Measurements from ENCODE around the gene PTPRA.
"Not testable (repeated sequence)": the region's sequence is repeated elsewhere in the genome, so short reads cannot be mapped to it uniquely, and the experiment has no call there.

PTPRA gene

DNA sequence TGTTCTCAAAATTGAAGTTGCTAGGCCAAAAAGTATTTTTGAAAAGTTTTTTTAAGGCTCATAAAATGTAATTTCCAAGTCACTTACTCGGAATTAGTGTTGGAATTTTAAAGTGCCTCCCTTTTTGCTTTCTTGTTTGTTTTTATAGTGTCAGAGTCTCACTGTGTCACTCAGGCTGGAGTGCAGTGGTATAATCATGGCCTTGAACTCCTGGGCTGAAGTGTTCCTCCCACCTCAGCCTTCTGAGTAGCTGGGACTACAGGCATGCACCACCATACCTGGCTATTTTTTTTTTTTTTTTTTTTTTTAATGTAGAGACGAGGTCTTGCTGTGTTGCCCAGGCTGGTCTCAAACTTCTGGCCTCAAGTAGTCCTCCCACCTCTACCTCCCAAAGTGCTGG is 130.1 kb downstream of the PTPRA start:
- DNase-seq (ENCODE audit: low read depth): no peak

DNA sequence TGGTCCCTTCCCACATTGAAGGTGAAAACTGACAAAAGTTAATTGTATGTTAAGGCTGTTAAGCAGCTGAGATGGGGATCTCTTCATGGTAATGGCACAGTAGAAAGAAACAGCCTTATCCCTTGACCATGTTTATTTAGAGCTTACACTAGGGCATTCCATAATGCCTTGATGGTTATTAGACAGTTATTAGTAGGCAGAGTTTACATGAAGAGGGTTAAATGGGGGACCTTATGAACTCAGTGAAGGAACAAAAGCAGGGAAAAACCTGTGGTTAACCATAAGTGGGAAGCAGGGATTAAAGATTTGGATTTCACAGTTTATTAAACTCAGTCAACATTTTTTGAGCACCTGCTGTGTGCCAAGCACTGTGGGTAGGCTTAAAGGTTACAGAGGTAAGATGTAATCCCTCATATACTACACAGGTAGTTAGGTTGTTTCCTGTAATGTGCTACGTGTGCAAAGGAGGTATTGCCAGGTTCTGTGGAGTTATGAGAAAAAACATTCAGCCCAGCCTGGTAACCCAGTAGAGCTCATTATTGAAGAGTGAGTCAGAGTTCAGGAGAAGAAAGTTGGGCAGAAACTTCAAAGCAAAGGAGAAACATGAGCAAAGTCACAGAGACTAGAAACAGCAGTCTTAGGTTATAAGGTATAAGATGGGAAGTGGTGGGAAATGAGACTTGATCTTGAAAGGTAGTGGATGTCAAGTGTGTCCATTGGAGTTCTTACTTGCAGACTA is 137.9 kb downstream of the PTPRA start:
- no peak for DNase-seq (ENCODE audit: low read depth)

DNA sequence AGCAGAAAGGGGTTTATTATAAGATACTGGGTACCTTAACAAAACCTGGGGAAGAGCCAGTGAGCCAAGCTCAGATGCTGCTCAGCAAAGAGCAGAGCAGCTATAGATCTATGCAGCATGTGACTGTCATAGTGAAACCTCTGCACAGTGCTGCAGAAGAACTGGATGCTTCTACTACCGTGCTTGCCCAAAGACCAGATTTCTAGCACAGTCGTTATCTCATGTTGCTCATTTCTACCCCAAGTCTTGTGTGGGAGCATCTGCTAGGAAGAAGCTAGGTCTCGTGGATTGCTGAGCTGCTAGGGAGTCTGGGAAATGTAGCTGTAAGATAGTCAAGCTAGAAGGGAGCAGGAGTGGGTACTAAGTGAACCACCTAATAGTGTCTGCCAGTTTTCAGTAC is 138.5 kb downstream of the PTPRA start:
- DNase-seq (ENCODE audit: low read depth): peak; percentile 23

DNA sequence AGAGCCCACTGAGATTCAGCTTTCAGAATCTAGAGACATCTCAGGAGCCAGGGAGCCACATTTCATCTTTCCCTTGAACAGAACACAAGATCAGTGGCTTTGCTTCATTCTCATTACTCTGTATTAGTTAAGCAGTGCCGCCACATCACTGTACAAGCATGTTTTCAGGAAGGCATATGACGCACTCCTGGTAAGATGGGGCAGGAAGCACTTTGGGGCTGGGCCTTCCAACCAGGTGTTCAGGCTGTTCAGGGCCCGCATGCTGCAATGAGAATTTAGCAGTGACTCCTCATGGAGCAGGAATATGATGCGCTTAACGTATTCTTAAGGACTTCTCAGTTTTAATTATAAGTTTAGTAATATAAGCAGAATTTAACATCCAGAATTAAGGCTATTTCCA is 140.5 kb downstream of the PTPRA start:
- no peak for DNase-seq (ENCODE audit: low read depth)

DNA sequence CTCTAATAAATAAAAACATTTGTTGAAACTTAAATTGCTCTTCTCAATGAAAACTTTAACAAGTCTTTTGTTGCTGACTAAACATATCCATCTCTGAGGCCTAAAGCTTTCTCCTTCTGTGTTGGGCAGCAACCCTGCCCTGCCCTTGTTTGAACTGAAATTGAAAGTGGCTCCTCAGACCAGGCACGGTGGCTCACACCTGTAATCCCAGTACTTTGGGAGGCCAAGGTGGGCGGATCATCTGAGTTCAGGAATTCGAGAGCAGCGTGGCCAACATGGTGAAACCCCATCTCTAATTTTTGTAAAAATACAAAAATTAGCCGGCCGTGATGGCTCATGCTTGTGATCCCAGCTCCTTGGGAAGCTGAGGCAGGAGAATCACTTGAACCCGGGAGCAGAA is 140.9 kb downstream of the PTPRA start:
- DNase-seq (ENCODE audit: low read depth): peak; percentile 38

DNA sequence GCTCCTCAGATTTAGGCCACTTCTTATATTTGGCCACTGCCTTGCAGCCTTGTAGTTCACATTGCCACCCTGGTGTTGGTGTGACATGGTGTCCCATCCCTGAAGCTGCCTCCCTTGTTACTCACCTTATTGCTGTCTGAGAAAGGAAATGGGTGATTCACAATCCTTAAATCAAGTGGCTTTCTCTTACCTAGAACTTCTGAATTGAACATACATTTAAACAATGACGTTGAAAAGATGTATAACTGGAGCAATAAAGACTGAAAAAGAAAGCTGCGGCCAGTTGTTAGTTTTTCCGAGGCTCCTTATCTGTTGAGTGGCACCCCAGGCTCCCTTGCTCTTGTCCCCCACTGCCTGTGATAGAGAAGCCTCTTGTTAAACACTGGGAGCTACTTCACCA is 141.4 kb downstream of the PTPRA start:
- DNase-seq (ENCODE audit: low read depth): peak; percentile 43

DNA sequence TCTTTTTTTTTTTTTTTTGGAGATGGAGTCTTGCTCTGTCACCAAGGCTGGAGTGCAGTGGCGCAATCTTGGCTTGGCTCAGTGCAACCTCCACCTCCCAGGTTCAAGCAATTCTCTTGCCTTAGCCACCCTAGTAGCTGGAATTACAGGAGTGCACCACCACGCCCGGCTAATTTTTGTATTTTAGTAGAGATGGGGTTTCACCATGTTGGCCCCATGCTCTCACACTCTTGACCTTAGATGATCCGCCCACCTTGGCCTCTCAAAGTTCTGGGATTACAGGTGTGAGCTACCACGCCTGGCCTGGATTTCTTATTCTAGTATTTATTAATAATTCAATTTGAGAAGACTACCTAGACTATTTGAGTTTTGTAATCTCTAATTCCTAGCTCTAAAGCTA is 142.0 kb downstream of the PTPRA start:
- peak; percentile 23 for DNase-seq (ENCODE audit: low read depth)

DNA sequence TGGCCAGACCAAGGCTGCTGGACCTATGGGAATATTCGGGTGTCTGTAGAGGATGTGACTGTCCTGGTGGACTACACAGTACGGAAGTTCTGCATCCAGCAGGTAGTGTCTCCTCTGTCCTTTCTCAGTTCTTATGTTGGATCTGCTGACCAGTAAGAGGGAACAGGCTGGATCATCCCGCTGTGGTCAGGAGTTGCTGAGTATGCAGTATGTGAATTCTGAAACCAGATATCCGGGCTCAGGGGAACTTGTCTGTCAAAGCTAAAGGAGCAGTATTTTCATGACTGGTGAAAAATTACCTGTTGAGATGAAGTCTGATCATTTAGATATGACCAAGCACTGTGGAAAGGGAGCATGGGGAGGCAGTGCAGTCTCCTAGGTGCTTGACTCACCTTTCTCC is 148.0 kb downstream of the PTPRA start:
- no peak for DNase-seq (ENCODE audit: low read depth)

DNA sequence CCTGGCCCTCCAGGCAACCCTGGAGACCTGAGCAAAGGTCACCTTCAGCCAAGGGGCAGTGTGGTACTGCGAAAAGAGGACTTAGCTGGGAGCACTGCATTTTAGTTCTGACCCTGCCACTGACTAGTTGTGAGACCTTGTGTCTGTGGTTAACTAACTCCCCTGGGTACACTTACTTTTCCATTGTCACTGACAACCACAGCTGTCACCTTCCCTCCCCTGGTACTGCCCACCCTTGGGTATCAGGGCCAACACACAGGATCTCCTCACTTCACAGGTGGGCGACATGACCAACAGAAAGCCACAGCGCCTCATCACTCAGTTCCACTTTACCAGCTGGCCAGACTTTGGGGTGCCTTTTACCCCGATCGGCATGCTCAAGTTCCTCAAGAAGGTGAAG is 148.5 kb downstream of the PTPRA start:
- no peak for DNase-seq (ENCODE audit: low read depth)

DNA sequence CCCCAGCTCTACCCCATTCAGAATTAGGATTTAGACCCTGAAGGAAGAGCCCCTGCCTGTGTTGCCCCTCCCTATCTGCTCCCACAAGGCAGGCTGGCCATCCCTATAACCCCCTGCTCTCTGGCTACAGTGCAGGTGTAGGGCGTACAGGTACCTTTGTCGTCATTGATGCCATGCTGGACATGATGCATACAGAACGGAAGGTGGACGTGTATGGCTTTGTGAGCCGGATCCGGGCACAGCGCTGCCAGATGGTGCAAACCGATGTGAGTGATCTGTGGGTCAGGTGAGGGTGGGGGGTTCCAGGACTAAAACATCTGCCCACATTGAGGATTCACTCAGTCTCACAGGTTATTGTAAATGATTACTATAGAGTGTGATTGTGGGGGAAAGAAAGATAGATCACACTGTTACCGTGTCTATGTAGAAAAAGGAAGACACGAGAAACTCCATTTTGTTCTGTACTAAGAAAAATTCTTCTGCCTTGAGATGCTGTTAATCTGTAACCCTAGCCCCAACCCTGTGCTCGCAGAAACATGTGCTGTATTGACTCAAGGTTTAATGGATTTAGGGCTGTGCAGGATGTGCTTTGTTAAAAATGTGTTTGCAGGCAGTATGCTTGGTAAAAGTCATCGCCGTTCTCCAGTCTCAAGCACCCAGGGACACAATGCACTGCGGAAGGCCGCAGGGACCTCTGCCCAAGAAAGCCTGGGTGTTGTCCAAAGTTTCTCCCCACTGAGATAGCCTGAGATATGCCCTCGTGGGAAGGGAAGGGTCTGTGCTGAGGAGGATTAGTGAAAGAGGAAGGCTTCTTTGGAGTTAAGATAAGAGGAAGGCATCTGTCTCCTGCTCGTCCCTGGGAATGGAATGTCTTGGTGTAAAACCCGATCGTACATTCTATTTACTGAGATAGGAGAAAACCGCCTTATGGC is 149.5 kb downstream of the PTPRA start:
- not testable (repeated sequence) for DNase-seq (ENCODE audit: low read depth)

DNA sequence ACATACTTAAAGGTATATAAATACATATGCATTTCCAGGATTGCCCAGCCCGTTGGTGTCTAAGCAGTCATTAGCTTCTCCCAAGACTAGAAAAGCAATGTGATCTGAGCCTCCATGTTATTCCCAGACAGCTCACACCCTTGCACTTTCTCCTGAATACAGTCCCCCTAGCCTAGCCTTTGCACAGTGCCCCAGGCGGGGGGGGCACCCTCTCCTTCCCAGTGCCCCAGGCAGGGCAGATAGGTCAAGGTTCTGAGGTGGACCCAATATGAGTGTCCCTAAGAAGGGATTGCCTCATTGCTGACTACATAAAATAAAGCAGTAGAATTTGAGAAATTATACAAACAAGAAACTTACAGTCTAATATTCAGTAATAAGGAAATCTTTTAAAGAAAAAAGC is 154.7 kb downstream of the PTPRA start:
- DNase-seq (ENCODE audit: low read depth): no peak

DNA sequence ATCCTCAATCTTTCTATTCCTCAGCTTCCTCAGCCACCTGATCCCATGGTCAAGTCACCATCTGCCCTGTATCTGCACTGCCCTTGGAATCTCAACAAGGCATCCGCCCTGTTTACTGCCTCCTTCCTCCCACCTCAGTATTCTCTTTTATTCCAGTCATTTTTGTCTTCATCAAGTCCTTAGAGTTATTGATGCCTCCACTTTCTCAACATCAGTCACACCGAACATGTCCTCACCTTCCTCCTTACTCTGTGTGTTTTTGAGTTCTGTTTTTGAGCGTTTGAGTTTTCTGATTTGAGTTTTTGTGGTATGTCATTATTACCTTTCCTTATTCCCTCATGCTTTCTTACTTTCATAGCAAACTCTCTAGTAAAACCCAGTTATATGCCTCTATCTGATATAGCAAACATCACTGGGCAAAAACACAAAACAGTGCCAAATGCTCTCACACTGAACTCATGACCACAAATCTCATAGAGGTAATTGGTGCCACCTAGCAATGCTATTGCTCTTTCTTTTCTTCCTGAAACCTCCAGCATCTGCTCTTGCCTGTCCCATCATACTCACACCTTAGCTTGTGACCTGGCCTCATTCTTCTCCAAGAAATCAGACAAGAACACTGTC is 158.4 kb downstream of the PTPRA start:
- DNase-seq (ENCODE audit: low read depth): no peak

DNA sequence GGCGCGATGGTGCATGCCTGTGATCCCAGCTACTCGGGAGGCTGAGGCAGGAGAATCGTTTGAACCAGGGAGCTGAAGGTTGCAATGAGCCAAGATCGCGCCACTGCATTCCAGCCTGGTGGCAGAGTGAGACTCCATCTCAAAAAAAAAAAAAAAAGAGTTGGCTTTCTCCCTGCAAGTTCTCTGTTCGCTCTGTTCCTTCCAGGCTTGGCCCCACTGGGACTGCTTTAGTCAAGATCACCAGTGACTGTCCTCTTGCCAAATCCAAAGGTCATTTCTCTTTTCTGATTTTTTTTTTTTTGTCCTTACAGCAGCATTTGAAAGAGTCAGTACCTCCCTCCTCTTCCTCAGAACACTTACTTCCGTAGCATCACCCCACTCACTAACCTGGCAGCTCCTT is 159.3 kb downstream of the PTPRA start:
- no peak for DNase-seq (ENCODE audit: low read depth)

DNA sequence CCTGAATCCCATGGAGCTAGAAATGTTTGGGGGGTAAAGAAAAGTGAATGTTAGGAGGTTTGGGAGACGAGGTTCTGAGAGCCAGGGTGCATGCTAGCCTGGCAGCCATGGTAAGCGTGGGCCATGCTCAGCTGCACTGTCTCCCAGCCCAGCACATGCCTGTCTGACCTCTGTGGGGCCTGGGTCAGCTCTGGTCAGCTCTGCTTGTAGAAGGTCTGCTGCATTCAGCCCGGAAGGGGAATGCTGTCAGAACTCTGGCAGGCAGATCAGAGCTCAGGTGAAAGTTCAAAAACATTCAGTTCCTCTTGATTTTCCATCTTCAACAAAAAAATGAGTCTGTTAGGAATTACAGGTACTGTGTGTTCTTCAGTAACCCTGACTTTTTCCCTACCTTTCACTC is 164.4 kb downstream of the PTPRA start:
- DNase-seq (ENCODE audit: low read depth): no peak

DNA sequence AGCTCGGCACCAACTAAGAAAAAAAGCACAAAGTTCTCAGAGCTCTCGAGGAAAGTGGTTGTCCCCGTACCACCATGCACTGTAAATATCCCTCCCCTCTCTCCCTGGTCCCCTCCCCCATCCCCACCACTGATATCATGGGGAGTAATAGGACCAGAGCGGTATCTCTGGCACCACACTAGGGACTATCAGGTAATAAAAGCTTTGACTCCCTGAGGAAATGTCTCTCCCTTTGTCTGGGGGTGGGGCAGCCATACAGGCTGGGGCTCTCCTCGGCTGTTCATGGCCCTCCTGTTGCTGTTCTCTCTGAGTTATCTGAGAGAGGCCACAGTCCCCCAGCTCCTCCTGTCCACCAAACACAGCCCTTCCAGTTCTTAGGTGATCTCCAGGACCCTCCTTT is 165.2 kb downstream of the PTPRA start:
- DNase-seq (ENCODE audit: low read depth): no peak

DNA sequence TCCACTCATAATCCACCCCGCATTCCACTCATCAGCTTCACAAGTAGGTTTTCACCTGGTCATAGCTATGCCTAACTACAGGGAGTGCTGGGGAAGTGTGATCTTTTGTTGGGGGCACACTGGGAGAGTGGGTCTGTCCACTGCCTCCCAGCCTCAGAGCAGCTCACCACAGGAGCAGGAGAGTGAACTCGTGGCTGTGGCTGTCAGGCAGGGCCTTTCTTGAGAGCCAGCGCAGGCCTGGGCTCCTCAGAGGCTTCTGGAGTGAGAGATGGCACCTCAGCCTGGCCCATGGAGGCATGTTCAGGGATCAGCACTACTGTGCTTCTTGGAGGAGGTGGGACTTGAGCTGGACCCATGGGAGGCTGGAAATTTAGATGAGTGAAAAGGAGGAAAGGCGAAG is 166.1 kb downstream of the PTPRA start:
- no peak for DNase-seq (ENCODE audit: low read depth)

DNA sequence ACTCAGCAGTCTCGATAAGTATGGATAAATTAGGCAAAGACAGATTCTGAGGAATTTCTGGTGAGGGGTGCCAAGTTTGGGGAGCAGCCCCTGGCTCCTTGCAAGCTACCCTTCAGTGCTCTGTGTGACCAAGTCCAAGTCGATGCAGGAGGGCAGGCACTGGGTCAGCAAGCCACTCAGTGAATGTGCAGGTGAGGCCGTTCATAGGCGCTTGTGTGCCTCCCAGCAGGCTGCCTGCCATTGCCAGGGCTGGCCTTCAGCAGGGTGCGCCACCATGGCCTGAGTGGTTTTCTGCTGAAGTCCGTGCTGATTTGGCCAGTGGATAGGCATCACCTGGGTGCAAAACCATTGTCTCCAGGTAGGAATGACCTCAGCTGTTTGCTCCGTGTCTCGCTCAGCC is 166.8 kb downstream of the PTPRA start:
- no peak for DNase-seq (ENCODE audit: low read depth)

DNA sequence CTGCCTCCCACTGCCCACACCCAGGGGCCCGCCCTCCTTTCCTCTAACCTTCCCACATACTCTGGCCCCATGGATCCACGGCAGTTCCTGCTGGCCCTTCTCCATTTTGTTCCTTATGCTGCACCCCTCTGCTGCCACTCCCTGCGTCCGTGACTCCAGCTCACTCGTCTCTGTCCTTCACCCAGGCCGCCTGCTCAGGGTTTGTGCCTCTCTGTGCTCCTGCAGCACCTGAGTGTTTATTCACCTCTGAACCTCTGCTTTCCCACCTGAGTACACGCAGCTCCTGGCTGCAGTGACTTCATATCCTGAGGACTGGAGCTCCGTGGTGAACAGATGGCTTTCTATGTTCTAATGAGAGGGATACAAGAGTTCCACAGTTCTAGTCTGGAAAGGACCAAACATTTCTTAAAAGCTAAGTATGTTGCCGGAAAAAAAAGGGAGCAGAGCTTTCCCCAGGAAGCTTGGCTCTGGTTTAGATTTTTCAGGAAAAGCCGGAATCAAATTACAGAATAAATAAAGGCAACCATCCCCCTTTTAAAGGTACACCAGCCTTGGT is 168.7 kb downstream of the PTPRA start:
- no peak for DNase-seq (ENCODE audit: low read depth)

DNA sequence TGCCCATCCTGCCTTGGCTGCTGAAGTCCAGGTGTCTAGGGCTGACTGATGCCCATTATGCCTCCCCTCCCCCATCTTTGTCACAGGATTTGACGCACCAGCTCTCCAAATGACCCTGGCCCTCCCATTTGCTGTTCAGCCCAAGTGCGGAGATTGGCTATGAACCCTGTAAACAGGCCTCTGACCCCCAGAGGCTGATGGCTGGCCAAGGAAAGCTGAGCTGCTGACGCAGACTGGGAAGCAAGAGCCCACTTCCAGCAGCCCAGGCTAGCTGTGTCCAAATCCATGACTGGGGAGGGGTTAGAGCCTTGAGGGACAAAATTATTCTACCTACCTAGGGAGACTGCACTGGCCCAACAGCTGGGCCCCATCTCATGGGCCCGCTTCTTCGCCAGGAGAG is 169.3 kb downstream of the PTPRA start:
- no peak for DNase-seq (ENCODE audit: low read depth)

DNA sequence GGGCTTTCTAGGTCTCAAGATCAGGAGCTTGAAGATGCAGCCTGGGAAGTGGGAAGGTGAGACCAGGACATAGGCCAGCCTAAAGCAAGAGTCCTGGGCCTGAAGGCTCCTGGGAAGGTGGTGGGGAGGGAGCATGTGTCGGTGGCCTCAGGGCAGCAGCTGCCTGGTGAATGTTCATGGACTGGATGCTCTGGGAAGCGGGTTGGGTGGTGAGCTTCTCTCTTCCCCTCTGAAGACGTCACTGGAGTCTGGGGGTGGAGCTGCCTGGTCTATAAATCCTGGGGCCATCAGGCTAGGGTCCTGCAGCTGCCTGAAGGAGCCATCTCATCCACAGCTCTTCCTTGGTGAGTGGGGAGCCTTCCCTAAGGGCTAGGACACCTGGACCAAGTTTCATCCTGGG is 170.0 kb downstream of the PTPRA start, which contains the start of gene GNRH2:
Gene GNRH2 (plus strand): TSS at position 301 of the 400 bp plus-strand sequence. CDS start 793 bp downstream, outside the sequence.
- DNase-seq (ENCODE audit: low read depth): no peak

DNA sequence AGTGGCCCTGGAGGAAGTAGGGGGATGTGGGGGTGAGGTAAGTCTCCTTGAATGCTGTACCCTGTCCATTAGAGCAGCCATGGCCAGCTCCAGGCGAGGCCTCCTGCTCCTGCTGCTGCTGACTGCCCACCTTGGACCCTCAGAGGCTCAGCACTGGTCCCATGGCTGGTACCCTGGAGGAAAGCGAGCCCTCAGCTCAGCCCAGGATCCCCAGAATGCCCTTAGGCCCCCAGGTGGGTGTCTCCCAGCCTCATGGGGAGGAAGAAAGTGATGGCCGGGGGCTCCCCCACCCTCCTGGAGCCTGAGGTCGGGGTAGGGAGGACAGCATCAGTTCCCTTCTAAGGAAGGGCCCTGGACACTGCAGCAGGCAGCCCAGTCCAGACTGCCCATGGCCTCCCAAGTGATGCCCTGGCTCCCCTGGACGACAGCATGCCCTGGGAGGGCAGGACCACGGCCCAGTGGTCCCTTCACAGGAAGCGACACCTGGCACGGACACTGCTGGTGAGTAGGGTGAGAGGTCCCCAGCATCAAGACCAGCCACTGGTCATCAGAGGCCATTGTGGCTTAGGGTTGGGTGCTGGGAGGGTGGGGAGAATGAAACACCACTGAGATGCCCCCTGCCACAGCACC is 171.2 kb downstream of the PTPRA start:
- DNase-seq (ENCODE audit: low read depth): no peak

All from activated T-cell treated with anti-CD3 and anti-CD28 coated beads for 48 hours (primary cell).